DND-41 (cell line): Measurements from ENCODE around the gene PRR7.
A peak's percentile ranks its signal among the peaks of the same experiment; 100 is the strongest.

ENCODE experiments used
- ATAC-seq: fragments of 200-7000 bp; cut with Tn5 transposase; 3 replicates; pipeline ENCODE4 v1.9.1; 2021; ENCODE audit warnings: low read depth; ENCODE audit not compliant: insufficient read depth
- DNase-seq: peaks from one replicate; pipeline ENCODE4 v3.0.0-alpha.2; 2020
- H2AFZ ChIP-seq: 2 replicates; pipeline ENCODE4 v1.6.0; 2012; ENCODE audit warnings: low read depth, low read length
- H3K27ac ChIP-seq: 2 replicates; pipeline ENCODE4 v1.5.1; 2012; ENCODE audit warnings: low read length, inconsistent platforms
- H3K27me3 ChIP-seq: fragments of 200-600 bp; sonication (generic); 2 replicates; pipeline ENCODE4 v1.6.0; 2012; ENCODE audit warnings: low read length, mild to moderate bottlenecking, inconsistent platforms; ENCODE audit not compliant: insufficient read depth, poor library complexity
- H3K36me3 ChIP-seq: 2 replicates; pipeline ENCODE4 v1.5.1; 2012; ENCODE audit warnings: low read length, inconsistent platforms; ENCODE audit not compliant: insufficient read depth
- H3K4me1 ChIP-seq: 2 replicates; pipeline ENCODE4 v1.5.1; 2012; ENCODE audit warnings: mild to moderate bottlenecking, low read length; ENCODE audit not compliant: insufficient read depth
- H3K4me2 ChIP-seq: 2 replicates; pipeline ENCODE4 v1.6.0; 2012; ENCODE audit warnings: mild to moderate bottlenecking, moderate library complexity, low read length, inconsistent platforms; ENCODE audit not compliant: insufficient read depth
- H3K4me3 ChIP-seq, 2 experiments: fragments of 200-600 bp in 1 of 2; shearing (Covaris generic) in 1 of 2; 2 replicates each; pipeline ENCODE4 v1.5.1; 2012 to 2016; ENCODE audit warnings: inconsistent platforms in 2 of 2, low read length in 2 of 2, mild to moderate bottlenecking in 2 of 2, low read depth in 1 of 2, moderate library complexity in 1 of 2
- H3K79me2 ChIP-seq: 2 replicates; pipeline ENCODE4 v1.6.0; 2012; ENCODE audit warnings: low read length, inconsistent platforms; ENCODE audit not compliant: insufficient read depth
- H3K9ac ChIP-seq: 2 replicates; pipeline ENCODE4 v1.6.0; 2012; ENCODE audit warnings: low read depth, mild to moderate bottlenecking, inconsistent platforms, low read length, moderate library complexity
- H3K9me3 ChIP-seq: 2 replicates; pipeline ENCODE4 v1.5.1; 2012; ENCODE audit warnings: low read length, moderate library complexity, mild to moderate bottlenecking, inconsistent platforms; ENCODE audit not compliant: insufficient read depth, severe bottlenecking
- H4K20me1 ChIP-seq: 2 replicates; pipeline ENCODE4 v1.6.0; 2012; ENCODE audit warnings: low read length; ENCODE audit not compliant: insufficient read depth
- EZH2 ChIP-seq: IDR thresholded peaks from 3 replicates; pipeline ENCODE4 v1.6.1; 2012; ENCODE audit warnings: borderline replicate concordance, low read depth, mild to moderate bottlenecking, moderate library complexity, low read length, inconsistent platforms; ENCODE audit not compliant: severe bottlenecking
- TF ChIP-seq, protein P1 (sequence below): IDR thresholded peaks from 2 replicates; pipeline ENCODE4 v1.5.1; 2012; ENCODE audit warnings: borderline replicate concordance, low read length, moderate library complexity, mild to moderate bottlenecking; ENCODE audit not compliant: poor library complexity, severe bottlenecking; ENCODE audit errors: extremely low read depth

The PRR7 gene

DNA sequence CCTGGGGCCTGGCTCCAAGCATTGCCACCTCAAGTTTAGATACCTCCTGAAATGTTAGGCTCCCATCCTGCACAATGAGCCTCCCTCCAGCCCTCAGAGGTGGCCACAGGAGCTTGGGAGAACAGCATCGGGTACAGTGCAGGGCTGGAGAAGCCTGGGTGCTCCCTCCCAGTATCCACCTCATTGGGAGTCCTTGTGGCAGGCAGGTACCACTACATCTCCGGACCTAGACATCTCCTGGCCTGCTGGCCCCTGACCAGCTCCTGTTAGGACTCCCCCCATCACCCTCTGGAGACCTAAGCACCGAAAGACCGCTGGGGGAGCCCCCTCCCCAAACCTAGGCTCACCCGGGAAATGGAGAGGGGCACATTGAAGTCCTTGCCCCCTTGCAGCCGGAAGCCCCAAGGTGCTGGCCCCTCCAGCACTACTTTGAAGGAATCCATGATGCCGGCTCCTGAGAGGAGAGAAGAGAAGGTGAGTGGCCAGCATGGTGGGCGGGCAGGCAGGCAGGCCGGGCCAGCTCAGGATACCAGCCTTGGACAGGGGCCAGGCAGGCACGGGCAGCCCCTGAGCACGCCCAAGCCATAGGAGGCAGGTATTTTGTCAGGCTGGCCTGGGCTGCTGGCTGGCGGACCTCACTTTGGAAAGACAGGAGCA, 49.6 kb downstream of the PRR7 start:
- no peak overlapping the region for H2AFZ ChIP-seq
- peak overlapping the region in 1 of 2 experiments; percentile 66; a peak in 2 of 4 replicates for H3K4me3 ChIP-seq
- peak overlapping the region; percentile 66; the same call in 1 of the 2 replicates for H3K9ac ChIP-seq
- no peak for TF ChIP-seq EZH2
- TF ChIP-seq, protein P1, sequence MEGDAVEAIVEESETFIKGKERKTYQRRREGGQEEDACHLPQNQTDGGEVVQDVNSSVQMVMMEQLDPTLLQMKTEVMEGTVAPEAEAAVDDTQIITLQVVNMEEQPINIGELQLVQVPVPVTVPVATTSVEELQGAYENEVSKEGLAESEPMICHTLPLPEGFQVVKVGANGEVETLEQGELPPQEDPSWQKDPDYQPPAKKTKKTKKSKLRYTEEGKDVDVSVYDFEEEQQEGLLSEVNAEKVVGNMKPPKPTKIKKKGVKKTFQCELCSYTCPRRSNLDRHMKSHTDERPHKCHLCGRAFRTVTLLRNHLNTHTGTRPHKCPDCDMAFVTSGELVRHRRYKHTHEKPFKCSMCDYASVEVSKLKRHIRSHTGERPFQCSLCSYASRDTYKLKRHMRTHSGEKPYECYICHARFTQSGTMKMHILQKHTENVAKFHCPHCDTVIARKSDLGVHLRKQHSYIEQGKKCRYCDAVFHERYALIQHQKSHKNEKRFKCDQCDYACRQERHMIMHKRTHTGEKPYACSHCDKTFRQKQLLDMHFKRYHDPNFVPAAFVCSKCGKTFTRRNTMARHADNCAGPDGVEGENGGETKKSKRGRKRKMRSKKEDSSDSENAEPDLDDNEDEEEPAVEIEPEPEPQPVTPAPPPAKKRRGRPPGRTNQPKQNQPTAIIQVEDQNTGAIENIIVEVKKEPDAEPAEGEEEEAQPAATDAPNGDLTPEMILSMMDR = no peak
- H3K4me1 ChIP-seq = peaks cover 24% of the 10 kb centered on the region
- no peaks in the 10 kb centered on the region for H3K27me3 ChIP-seq
- peak overlapping the region; percentile 94 for H3K4me2 ChIP-seq
- no peak overlapping the region for H3K27ac ChIP-seq
- no peaks in the 10 kb centered on the region for H3K9me3 ChIP-seq
- H3K79me2 ChIP-seq = no peaks in the 10 kb centered on the region
- H3K36me3 ChIP-seq = no peaks in the 10 kb centered on the region
- DNase-seq (no peak), ATAC-seq (no peak)
- H4K20me1 ChIP-seq = peaks cover 1% of the 10 kb centered on the region; the same call in 1 of the 2 replicates

DNA sequence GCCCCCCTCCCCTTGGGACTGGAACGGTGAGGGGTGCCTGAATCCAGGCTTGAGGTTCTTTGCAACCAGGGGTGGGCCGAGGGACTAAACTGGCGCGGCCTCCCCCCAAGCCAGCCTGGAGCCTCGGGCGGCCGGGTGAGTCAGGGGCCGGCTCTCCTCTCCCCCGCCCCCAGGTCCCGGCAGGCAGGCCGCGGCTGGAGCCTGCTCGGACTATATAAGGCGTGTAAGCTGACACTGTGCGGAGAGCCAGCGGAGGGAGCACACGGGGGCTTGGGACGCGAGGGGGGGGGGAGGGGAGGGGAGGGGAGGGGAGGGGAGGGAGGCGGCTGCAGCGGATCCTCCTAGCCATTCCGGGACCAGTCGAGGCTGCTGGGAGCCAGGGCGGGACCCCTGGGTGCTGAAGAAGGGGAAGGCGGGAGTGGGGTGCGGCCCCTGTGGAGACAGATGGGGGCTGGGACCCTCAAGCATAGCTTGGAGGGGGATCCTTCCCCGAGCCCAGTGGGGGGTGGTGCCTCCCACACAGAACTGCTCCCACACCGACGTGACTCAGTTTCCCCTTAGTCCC, 50.2 kb downstream of the PRR7 start:
- peak overlapping the region; percentile 38 to 66; a peak in 3 of 4 replicates for H3K4me3 ChIP-seq
- DNase-seq = no peak
- peak overlapping the region; percentile 94 for H3K4me2 ChIP-seq
- H3K9me3 ChIP-seq = no peaks in the 10 kb centered on the region
- TF ChIP-seq EZH2 = no peak
- TF ChIP-seq, protein P1 = no peak
- peak overlapping the region; percentile 67 for H2AFZ ChIP-seq
- H3K79me2 ChIP-seq = no peaks in the 10 kb centered on the region
- peaks cover 5% of the 10 kb centered on the region for H4K20me1 ChIP-seq
- H3K4me1 ChIP-seq = peaks cover 24% of the 10 kb centered on the region
- no peaks in the 10 kb centered on the region for H3K27me3 ChIP-seq
- H3K9ac ChIP-seq = peak overlapping the region; percentile 66
- H3K36me3 ChIP-seq = no peaks in the 10 kb centered on the region
- ATAC-seq = no peak; the same call in 2 of the 3 replicates
- H3K27ac ChIP-seq = peak overlapping the region; percentile 55; the same call in 1 of the 2 replicates

DNA sequence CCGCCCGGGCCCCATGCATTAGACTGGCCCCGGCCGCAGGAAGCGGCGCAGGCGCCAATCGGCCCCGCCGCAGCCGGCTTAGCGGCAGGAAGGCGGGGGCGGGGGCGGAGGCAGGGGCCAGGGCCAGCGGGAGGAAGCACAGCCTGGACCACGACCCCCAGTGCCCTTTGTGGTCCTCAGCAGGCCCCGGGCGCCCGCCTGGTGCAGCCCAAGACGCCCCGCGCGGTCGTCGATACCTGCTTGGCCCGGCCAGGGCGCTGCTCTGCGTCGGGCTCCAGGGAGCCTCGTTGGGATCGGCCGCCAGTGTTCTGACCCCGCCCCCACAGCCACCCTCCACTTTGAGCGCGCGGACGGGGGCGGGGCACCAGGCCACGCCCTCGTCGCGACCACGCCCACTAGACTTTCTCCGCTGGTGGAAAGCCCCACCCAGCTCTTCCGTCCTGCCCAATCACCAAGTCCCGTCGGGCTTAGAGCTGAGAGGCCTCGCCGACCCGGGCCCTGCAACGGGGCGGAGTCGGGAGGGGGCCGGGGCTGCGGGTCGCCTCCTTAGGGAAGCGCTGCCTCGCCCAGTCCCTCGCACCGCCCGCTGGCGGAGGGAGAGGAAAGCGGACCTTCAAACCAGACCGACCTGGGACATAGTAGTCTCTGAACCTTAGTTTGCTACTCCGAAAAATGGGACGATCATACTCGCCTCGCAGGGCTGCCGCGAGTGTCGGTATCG, 50.8 kb downstream of the PRR7 start, which contains the start of gene PDLIM7:
PDLIM7 (minus strand) TSS at position 313 of the 721 bp plus-strand sequence. CDS start 1,092 bp downstream, outside the sequence.
- Histone ChIP-seq H3K4me1 (peaks cover 24% of the 10 kb centered on the region), H3K36me3 (no peaks in the 10 kb centered on the region), H3K27me3 (no peaks in the 10 kb centered on the region), H3K4me2 (peak within 1 kb of the TSS; percentile 94), H3K9me3 (no peaks in the 10 kb centered on the region), H3K27ac (peak within 1 kb of the TSS; percentile 55; the same call in 1 of the 2 replicates), H3K9ac (peak within 1 kb of the TSS; percentile 66), H2AFZ (peak within 1 kb of the TSS; percentile 71), H3K4me3 (peak within 1 kb of the TSS; percentile 38 to 66; a peak in 3 of 4 replicates), H3K79me2 (no peaks in the 10 kb centered on the region), H4K20me1 (peaks cover 5% of the 10 kb centered on the region)
- peak; percentile 95 for DNase-seq
- ATAC-seq = peak; percentile 92
- no peak for TF ChIP-seq EZH2
- TF ChIP-seq, protein P1 = no peak
